ENCODE measurements around the gene NFATC2.

The NFATC2 gene

GRCh38 chr20:51536116-51537069, 6.1 kb downstream of the NFATC2 start:
- DNase-seq: no peak

GRCh38 chr20:51535674-51536073, 6.8 kb downstream of the NFATC2 start:
- DNase-seq: no peak

DNA sequence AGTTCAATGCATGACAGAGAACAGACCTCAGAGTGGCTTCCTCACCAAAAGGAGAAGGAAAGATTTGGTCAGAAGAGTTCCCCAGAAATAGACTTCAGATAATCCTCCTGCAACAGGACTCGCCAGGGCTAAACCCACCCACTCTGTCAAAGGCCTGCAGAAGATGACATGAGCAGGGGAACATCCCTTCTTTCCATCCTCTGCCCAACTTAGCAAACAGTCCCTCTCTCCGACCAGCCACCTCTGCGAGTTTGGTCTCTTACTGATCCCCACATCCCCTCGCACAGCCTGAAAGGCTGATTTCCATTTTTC, 7.5 kb downstream of the NFATC2 start:
- peak; percentile 72 for DNase-seq

GRCh38 chr20:51533291-51534172, 9.0 kb downstream of the NFATC2 start:
- DNase-seq: no peak

- DNase-seq: no peak
Measured at GRCh38 chr20:51532577-51533191, 9.8 kb downstream of the NFATC2 start.

DNA sequence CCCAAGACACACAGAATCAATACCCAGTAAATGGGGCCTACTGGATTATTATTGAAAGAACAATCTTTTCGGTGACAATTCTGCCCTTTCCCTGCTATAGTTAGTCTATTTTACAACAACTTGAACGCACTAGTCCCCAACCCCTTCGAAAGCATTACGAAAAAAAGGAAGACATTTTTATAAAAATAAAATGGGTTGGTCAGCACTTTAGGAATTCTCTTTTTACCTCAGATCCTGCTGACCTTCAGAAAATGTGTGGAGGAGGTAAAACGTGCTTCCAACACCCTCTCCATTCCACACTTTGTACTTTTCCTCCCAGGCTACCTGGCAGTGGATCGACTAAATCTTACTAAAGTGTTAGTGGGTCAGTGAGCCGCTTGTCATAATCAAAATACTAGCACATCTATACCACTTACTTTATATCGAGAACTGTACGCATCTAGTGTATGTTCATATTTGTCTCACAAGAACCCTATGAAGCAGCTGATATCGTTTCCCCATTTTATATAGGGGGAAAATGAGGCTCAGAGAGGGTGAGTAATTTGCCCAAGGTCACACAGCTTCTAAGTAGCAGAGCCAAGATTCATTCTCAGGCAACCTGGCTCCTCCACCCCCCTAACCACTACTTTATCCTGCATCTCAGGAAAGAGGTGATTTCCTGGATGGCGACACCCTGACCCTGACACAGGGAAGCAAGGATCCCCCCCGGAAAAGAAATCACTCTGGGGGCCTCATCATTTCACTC, 10.6 kb downstream of the NFATC2 start:
- no peak for DNase-seq

DNA sequence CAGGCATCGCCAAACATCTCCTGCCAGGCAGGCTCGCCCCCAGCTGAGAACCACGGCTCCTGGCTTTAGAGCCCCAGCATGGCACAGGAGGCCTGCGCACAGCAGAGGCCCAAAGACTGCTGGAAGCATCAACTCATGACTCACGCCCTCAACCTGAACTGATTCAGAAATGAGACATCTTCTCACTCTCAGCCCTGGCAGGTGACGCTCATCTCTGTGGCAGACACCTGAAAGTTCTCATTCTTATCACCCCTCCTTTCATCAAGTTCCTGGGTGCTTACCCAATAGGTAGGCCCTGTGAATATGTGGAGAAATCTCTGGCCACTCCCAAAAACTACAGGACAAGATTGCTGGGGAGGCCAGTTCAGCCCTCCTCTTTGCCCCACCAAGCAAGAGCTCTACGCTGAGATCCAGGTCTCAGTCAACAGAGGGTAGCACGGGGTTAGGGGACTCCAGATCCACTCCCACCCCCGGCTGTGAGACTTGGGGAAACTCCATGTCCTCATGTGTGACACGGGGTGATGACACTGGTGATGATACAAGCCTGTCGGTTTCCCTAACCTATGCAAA, 11.3 kb downstream of the NFATC2 start:
- no peak for DNase-seq

DNA sequence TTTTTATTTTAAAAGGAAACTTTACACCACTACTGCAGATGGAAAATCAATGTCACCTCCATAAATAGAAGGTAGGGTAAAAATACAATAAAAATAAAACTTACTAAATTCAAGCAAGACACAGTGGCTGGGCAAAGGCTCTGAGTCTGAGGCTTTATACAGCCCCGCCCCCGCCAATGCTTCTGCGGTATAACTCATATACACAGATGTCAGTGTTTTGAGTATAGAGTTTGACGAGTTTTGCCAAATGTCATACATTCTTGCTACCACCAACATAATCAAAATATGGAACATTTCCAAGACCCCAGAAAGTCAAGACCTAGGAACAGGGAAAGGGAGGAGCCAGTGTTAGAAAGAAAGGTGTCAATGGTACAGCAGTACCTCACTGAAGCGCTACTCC, 12.8 kb downstream of the NFATC2 start:
- DNase-seq: no peak

- no peak for DNase-seq
Measured at GRCh38 chr20:51529081-51529681, 13.3 kb downstream of the NFATC2 start.

DNA sequence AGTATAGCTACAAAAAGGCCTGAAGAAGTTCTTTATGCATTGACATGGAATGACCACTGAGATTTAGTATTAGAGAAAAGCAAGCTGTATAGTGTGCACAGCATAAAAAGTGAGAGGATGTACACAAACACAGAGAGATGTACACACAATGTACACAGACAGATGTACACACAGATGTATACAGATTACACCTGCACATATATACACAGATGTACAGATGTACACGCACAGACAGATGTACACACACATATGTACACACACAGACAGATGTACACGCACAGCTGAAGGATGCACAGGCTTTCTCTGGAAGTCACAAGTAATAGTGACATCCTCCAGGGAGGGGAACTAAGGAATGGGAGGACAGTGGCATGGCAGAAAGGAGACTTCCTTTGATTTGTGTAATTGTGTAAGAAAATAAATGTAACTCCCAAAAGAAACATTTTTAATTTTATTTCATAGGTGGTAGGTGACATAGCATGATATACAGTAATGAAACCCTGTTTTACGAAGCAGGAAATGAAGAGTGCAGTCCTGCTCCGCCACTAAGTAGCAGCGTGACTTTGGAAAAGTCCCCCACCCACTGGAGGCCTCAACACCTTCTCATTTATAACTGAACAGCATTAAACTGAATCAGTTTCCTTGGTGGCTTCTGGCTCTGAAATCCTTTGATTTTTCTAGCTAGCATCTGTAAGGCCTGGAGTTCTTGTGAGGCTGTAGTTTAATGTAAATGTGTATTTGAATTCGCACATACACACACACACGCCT, 14.1 kb downstream of the NFATC2 start:
- no peak for DNase-seq

DNA sequence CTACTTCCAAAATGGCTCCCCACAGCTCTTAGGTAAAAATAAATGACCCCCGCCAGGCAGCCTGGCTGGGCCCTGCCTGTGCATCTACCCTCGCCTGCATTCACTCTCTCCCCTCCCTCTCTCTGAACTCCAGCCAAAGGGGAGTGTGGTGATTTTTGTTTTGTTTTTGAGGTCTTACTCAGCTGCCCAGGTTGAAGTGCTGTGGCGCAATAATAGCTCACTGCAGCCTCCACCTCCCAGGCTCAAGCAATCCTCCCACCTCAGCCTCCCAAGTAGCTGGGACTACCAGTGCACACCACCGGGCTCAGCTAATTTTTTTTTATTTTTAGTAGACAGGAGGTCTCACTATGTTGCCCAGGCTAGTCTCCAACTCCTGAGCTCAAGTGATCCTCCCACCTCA, 15.8 kb downstream of the NFATC2 start:
- DNase-seq: no peak

DNA sequence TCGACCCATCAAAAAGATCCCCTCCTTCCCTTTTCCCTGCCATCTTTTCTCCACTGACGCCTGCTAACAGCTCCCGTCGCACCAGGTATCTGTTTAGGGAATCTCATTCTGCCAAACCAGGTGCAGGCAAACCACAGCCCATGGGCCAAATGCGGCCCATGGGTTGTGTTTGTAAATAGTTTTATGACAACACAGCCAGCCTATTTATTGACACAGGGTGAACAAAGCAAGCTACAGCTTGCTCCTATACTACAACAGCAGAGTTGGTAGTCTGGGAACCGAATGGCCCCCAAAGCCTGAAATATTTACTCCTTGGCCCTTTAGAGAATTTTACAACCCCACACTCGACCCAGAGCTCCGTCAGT, 16.4 kb downstream of the NFATC2 start:
- DNase-seq: no peak

GRCh38 chr20:51525241-51526105, 17.0 kb downstream of the NFATC2 start:
- peak; percentile 89 for DNase-seq

- DNase-seq: no peak
Measured at GRCh38 chr20:51523276-51524013, 19.1 kb downstream of the NFATC2 start.

DNA sequence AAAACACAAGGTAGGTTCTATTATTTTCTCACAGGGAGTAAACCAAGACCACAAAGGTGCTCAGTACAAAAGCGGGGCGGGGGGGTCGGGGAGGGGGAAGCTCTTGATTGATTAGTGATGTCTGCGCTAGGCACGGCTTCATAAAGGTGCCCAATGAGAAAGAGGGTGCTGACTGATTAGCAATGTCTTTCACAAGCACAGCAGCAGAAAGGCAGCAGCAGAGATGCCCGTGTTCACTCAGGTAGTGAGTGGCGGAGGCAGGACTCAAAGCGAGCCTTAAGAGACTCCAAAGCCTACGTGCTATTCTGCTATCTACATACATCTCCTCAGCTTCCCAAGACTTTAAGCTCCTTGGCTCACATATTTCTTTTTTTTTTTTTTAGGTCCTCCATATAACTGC, 20.3 kb downstream of the NFATC2 start:
- DNase-seq: no peak

DNA sequence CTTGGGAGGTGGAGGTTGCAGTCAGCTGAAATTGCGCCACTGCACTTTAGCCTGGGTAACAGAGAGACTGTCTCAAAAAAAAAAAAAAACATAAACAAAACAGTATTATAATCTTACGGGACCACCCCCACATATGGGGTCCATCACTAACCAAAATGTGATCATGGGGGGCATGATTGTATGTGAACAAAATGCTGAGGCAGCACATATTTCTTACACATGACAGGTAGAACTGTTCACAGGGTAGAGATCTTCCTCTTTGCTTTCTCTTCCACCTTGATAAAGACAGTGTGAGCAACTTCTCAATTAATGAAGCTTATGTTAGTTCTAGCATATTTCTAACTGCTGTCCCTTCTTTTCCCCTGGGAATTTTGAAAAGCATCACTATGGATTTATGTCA, 24.7 kb downstream of the NFATC2 start:
- no peak for DNase-seq

DNA sequence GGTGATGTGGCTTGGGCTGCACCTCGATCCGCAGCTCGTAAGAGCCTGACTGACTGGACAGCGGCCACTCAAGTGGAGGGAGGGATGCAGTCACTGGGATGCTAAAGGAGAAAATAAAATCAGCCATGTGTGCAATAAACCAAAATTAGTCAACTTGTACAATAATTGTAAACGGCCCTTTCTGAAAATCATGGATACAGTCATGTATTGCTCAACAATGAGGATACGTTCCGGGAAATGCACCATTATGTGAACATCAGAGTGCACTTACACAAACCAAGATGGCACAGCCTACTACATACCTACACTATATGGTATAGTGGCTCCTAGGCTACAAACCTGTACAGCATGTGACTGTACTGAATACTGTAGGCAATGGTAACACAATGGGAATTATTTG, 25.7 kb downstream of the NFATC2 start:
- no peak for DNase-seq

- DNase-seq: no peak
Measured at GRCh38 chr20:51514836-51515235, 27.7 kb downstream of the NFATC2 start.

DNA sequence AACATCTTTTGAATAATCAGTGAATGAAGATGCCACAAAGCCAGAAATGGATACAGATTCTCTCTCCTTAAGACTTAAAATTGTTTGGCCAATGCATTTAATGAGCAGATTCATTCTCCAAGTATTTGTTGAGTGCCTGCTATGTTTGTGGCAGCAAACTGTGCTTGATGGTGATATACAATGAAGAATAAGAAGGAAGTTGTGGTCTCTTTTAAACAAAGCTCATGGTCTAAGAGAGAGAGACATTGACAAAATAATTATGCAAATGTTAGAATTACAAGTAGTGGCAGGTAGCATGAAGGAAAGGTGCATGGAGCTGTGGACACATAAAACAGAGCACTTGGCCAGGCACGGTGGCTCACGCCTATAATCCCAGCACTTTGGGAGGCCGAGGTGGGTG, 28.3 kb downstream of the NFATC2 start:
- no peak for DNase-seq

- no peak for DNase-seq
Measured at GRCh38 chr20:51513545-51513944, 29.0 kb downstream of the NFATC2 start.

Data from GDM1 (cell line).